ENCODE measurements around the gene SLC39A8. TPM values are rescaled to one million over a fixed set of nuclear protein-coding genes. Genes with fewer than 3 reads are reported as not detected.

SLC39A8 gene
- total RNA-seq, 1 experiment from 2014 or later: 35.9 TPM

DNA sequence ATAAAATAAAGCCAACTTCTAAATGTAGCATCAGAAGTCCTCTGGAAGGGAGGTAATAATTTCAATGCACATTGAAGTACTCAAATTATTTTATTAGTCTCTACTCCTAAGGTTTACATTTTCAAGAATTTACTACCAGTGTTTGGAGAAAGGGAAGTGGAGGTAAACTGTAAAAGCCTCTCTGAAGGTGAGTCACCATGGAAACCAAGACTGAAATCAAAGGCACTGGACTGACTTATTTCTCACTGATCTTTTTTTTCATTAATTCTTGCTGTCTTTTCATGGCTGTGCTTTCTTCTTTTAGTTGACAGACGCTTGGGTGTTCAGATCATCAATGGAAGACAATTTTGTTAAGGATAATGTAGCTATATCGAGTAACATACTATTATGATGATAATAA is 9.7 kb downstream of the SLC39A8 start (continued):
- TF ChIP-seq, protein P1, sequence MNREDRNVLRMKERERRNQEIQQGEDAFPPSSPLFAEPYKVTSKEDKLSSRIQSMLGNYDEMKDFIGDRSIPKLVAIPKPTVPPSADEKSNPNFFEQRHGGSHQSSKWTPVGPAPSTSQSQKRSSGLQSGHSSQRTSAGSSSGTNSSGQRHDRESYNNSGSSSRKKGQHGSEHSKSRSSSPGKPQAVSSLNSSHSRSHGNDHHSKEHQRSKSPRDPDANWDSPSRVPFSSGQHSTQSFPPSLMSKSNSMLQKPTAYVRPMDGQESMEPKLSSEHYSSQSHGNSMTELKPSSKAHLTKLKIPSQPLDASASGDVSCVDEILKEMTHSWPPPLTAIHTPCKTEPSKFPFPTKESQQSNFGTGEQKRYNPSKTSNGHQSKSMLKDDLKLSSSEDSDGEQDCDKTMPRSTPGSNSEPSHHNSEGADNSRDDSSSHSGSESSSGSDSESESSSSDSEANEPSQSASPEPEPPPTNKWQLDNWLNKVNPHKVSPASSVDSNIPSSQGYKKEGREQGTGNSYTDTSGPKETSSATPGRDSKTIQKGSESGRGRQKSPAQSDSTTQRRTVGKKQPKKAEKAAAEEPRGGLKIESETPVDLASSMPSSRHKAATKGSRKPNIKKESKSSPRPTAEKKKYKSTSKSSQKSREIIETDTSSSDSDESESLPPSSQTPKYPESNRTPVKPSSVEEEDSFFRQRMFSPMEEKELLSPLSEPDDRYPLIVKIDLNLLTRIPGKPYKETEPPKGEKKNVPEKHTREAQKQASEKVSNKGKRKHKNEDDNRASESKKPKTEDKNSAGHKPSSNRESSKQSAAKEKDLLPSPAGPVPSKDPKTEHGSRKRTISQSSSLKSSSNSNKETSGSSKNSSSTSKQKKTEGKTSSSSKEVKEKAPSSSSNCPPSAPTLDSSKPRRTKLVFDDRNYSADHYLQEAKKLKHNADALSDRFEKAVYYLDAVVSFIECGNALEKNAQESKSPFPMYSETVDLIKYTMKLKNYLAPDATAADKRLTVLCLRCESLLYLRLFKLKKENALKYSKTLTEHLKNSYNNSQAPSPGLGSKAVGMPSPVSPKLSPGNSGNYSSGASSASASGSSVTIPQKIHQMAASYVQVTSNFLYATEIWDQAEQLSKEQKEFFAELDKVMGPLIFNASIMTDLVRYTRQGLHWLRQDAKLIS (CRISPR knock-in tag; IDR thresholded peaks at IDR 0.05; ENCODE audit: borderline replicate concordance): no peak
- TF ChIP-seq, protein P2, sequence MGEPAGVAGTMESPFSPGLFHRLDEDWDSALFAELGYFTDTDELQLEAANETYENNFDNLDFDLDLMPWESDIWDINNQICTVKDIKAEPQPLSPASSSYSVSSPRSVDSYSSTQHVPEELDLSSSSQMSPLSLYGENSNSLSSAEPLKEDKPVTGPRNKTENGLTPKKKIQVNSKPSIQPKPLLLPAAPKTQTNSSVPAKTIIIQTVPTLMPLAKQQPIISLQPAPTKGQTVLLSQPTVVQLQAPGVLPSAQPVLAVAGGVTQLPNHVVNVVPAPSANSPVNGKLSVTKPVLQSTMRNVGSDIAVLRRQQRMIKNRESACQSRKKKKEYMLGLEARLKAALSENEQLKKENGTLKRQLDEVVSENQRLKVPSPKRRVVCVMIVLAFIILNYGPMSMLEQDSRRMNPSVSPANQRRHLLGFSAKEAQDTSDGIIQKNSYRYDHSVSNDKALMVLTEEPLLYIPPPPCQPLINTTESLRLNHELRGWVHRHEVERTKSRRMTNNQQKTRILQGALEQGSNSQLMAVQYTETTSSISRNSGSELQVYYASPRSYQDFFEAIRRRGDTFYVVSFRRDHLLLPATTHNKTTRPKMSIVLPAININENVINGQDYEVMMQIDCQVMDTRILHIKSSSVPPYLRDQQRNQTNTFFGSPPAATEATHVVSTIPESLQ (CRISPR knock-in tag; IDR thresholded peaks at IDR 0.05): no peak
- TF ChIP-seq, protein P3, sequence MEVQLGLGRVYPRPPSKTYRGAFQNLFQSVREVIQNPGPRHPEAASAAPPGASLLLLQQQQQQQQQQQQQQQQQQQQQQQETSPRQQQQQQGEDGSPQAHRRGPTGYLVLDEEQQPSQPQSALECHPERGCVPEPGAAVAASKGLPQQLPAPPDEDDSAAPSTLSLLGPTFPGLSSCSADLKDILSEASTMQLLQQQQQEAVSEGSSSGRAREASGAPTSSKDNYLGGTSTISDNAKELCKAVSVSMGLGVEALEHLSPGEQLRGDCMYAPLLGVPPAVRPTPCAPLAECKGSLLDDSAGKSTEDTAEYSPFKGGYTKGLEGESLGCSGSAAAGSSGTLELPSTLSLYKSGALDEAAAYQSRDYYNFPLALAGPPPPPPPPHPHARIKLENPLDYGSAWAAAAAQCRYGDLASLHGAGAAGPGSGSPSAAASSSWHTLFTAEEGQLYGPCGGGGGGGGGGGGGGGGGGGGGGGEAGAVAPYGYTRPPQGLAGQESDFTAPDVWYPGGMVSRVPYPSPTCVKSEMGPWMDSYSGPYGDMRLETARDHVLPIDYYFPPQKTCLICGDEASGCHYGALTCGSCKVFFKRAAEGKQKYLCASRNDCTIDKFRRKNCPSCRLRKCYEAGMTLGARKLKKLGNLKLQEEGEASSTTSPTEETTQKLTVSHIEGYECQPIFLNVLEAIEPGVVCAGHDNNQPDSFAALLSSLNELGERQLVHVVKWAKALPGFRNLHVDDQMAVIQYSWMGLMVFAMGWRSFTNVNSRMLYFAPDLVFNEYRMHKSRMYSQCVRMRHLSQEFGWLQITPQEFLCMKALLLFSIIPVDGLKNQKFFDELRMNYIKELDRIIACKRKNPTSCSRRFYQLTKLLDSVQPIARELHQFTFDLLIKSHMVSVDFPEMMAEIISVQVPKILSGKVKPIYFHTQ (CRISPR knock-in tag; IDR thresholded peaks at IDR 0.05): no peak
- TF ChIP-seq, protein P4, sequence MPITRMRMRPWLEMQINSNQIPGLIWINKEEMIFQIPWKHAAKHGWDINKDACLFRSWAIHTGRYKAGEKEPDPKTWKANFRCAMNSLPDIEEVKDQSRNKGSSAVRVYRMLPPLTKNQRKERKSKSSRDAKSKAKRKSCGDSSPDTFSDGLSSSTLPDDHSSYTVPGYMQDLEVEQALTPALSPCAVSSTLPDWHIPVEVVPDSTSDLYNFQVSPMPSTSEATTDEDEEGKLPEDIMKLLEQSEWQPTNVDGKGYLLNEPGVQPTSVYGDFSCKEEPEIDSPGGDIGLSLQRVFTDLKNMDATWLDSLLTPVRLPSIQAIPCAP (CRISPR knock-in tag; IDR thresholded peaks at IDR 0.05): no peak
- TF ChIP-seq ZBTB21 (CRISPR knock-in tag; IDR thresholded peaks at IDR 0.05; ENCODE audit: borderline replicate concordance) (no peak), TCF7 (CRISPR knock-in tag; IDR thresholded peaks at IDR 0.05; ENCODE audit: low read depth) (no peak), CREM (CRISPR knock-in tag; IDR thresholded peaks at IDR 0.05) (no peak)

DNA sequence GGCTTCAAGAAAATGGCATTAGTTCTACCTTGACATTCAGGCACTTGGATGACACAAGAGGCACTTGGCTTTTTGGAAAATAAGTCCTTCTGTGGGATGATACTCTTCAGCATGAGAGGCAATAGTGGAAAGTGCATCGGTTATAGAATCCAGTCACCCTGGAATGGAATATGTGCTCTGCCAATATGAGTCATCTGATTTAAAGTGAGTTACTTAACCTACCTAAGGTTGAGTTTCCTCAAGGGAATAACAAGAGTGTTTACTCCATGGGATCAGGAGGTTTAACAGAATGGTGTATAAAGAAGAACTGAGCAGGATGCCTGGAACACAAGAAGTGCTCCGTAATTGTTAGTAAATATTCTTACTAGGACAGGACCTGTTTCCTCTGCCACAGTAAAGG is 10.7 kb downstream of the SLC39A8 start:
- Mint-ChIP-seq H3K36me3 (peaks cover 6% of the 10 kb centered on the region), H3K27me3 (ENCODE audit: low read depth) (no peaks in the 10 kb centered on the region), H3K4me3 (no peak overlapping the region), H3K27ac (no peak overlapping the region), H3K4me1 (peaks cover 65% of the 10 kb centered on the region), H3K9me3 (no peaks in the 10 kb centered on the region)
- ATAC-seq (no peak), DNase-seq (ENCODE audit: low spot score) (no peak)
- POLR2A ChIA-PET: no interaction called here
- CTCF ChIA-PET: interaction anchor here (0.9 kb wide), 1 partner anchor 96 kb away, joined by 8 read pairs; no protein-coding TSS in a partner anchor
- TF ChIP-seq SP1 (CRISPR knock-in tag; conservative IDR thresholded peaks at IDR 0.05) (no peak), ZNF219 (CRISPR knock-in tag; IDR thresholded peaks at IDR 0.05; ENCODE audit: borderline replicate concordance) (no peak), SMAD4 (CRISPR knock-in tag; IDR thresholded peaks at IDR 0.05) (no peak), CREB1 (CRISPR knock-in tag; IDR thresholded peaks at IDR 0.05) (no peak), SOX15 (CRISPR knock-in tag; IDR thresholded peaks at IDR 0.05) (no peak), MXD4 (CRISPR knock-in tag; IDR thresholded peaks at IDR 0.05; ENCODE audit: borderline replicate concordance) (no peak), ZNF416 (CRISPR knock-in tag; IDR thresholded peaks at IDR 0.05) (no peak), IRF2 (CRISPR knock-in tag; IDR thresholded peaks at IDR 0.05; ENCODE audit: borderline replicate concordance, low read depth) (no peak), ZNF396 (CRISPR knock-in tag; IDR thresholded peaks at IDR 0.05; ENCODE audit: borderline replicate concordance) (no peak), ATF1 (CRISPR knock-in tag; IDR thresholded peaks at IDR 0.05) (no peak)
- TF ChIP-seq, protein P5, sequence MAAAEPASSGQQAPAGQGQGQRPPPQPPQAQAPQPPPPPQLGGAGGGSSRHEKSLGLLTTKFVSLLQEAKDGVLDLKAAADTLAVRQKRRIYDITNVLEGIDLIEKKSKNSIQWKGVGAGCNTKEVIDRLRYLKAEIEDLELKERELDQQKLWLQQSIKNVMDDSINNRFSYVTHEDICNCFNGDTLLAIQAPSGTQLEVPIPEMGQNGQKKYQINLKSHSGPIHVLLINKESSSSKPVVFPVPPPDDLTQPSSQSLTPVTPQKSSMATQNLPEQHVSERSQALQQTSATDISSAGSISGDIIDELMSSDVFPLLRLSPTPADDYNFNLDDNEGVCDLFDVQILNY (CRISPR knock-in tag; IDR thresholded peaks at IDR 0.05): no peak
- TF ChIP-seq, protein P2 (CRISPR knock-in tag; IDR thresholded peaks at IDR 0.05): no peak
- TF ChIP-seq, protein P6, sequence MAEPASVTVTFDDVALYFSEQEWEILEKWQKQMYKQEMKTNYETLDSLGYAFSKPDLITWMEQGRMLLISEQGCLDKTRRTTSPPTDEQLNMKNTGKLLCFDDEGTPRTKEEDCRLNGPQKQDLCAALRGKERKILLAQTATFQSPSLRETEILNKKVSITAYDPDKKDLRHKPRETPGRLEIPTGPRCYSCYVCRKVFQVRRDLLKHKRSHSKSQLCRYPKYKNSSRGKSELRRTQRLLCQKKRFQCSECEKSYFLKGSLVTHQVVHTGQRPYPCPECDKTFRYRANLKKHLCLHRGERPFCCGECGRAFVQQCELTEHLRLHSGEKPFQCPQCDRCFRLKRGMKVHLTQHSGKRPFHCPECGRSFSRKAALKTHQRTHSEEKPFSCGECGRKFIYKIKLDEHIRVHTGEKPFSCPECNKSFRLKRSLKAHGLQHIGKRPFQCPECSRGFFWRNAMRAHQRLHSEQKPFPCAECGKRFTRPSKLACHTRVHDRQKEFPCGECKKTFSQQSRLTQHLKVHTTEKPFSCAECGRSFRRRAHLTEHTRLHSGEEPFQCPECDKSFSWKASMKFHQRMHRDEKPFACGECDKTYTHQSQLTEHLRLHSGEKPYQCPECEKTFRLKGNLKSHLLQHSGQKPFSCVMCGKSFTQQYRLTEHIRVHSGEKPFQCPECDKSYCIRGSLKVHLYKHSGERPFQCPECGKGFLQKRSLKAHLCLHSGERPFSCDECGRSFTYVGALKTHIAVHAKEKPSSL (CRISPR knock-in tag; conservative IDR thresholded peaks at IDR 0.05): no peak
